IPS DF 4.7 (cell line): ENCODE results near the gene FANCC.

ENCODE experiments used
- DNase-seq: peaks from one replicate; pipeline ENCODE4 v3.0.0-alpha.2; 2013; ENCODE audit warnings: low spot score; ENCODE audit errors: extremely low read depth

FANCC gene

GRCh38 chr9:95074632-95075031 is 242.9 kb downstream of the FANCC start:
- DNase-seq: no peak

DNA sequence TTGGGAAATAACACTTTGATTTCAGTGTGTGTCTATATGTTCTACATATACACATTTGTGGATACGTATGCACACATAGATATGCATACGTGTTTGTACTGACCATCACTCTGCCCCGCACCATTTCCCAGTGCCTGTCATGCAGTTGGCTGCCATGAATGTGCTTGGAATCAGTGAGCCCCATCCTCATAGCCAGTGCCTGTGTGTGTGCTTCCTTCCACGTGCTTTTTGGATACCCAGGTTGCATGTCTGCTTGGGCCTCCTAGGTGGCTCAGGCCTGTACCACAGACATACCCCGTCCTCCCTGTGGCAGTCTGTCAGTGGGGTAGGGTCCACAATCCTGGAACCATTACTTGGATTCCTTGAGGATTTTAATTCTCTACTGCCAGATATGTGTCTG is 243.6 kb downstream of the FANCC start:
- no peak for DNase-seq

- peak; percentile 25 for DNase-seq
These were observed 244.4 kb downstream of the FANCC start for GRCh38 chr9:95073042-95073607.

GRCh38 chr9:95071925-95072324 is 245.6 kb downstream of the FANCC start:
- DNase-seq: no peak

GRCh38 chr9:95071450-95071849 is 246.1 kb downstream of the FANCC start:
- no peak for DNase-seq

DNA sequence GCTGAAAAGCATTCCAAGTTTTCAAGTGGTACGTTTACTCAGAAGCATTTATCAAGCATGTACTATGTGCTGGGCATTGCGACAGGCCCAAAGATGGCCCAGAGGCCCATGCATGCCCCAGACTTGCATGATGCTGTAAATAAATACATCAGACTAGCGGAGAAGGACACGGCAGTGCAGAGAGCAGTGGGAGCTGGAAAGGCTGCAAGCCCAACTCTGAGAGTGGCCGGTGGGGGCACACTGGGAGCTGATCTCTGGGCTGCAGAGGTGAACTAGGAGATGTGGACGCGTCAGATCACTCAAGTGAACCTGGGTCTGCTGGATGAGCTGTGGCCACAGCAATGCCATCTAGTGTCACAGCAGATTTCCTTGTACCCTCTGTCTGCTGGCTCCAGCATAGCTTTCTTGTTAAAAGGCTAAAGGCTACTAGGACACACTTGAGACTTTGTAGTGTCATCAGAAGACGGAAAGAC is 246.9 kb downstream of the FANCC start:
- DNase-seq: no peak

DNA sequence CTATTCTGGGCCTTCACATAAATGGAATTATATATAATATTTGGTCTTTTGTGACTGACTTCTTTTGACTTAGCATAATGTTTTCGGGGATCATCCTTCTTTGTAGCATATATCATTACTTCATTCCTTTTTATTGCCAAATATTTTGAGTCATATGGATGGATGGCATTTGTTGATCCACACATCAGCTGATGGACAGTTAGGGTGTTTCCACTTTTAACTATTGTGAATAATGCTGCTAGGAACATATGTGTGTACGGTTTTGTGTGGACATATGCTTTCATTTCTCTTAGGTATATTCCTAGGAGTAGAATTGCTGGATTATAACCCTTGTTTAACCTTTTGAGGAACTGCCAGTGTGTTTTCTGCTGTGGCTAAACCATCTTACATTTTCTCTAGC is 249.6 kb downstream of the FANCC start:
- no peak for DNase-seq

- DNase-seq: no peak
These were observed 250.5 kb downstream of the FANCC start for GRCh38 chr9:95067057-95067456.

DNA sequence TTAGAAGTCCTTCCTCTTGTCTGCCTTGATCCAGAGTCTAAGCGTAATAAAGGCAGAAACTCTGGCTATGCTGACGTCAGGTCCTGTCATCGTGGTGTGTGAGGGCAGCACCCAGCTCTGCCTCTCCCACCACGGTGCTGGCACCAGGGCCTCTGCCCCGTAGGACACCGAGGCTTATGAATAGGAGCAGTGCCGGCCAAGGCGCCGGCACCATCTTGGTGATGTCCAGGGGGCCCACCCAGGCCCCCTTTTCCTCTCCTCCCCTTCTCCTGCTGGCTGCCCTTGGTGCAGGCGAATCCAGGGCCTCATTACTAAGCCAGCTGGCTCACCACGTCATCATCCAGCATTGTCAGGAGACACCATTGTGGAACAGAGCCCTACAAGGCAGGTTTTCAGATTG is 252.3 kb downstream of the FANCC start:
- no peak for DNase-seq

DNA sequence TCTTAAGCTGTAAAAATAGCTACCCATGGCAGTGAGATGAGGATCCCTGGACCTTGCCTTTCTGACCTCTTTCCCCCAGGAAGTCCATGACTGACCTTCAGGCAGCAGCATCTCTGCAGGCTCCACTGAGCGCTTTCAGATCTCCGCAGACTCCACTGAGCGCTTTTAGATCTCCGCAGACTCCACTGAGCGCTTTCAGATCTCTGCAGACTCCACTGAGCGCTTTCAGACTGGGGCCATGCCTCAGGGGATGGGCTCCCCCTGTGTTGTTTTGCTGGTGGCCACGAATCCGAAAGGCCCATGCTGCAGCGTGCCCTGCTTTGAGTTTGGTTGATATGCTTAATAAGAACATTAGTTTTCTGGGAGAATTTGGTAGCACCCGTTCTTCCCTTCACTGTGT is 254.2 kb downstream of the FANCC start:
- no peak for DNase-seq

- DNase-seq: no peak
These were observed 254.9 kb downstream of the FANCC start for GRCh38 chr9:95062596-95063065.

GRCh38 chr9:95061916-95062595 is 255.5 kb downstream of the FANCC start:
- DNase-seq: no peak

- DNase-seq: no peak
These were observed 256.6 kb downstream of the FANCC start for GRCh38 chr9:95060916-95061315.

DNA sequence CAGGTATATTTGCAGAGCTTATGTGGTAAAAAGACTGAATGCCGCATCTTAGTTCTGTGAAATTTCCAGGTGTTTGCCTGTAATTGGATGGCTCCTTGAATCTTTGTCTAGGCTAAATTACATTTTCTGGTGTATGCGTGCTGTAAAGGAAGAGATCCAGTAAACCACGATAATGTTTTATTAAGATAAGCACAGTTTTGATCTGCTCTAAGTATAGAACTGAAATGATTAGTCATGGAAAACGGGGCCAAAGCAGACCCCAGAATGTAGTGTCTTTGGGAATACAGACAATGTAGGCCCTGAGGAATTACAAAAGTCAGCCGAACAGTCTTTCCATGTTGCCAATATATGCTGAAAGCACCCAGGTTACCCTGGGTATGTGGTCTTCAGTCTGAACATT is 257.3 kb downstream of the FANCC start:
- no peak for DNase-seq

- DNase-seq: no peak
These were observed 258.6 kb downstream of the FANCC start for GRCh38 chr9:95058795-95059386.

GRCh38 chr9:95058121-95058785 is 259.3 kb downstream of the FANCC start:
- no peak for DNase-seq

GRCh38 chr9:95057101-95057500 is 260.4 kb downstream of the FANCC start:
- no peak for DNase-seq

DNA sequence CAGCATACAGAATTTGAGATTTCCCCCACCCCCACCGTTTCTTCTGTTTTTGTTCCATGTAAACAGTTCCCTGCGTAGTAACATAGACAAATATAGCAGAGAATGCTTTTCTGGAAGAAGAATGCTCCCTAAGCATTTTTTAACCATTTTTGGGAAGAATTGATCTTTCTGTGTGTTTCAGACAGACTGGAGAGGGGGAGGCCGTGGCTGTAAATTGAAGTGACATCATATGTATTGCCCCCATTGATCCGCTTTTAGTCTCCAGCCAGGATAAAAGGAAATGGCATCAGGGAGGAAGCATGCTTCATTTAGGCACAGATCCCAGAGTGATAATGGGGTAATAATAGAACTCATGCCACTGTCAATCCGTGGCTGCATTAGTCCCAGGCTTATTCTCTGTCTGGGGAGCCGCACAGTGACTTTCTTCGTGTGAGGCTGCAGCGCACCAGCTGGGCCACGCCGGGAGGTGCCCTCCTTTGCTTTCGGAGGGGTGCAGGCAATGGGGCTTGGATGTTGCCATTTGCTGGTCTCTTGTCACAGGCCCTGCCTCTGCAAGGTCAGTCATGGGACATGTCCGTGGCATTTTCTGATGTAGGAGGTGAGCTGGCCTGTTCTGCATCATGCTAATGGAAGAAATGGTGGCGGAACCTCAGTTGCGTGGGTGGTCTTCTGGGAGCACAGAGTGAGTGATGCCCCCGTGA is 261.5 kb downstream of the FANCC start:
- no peak for DNase-seq

- no peak for DNase-seq
These were observed 262.1 kb downstream of the FANCC start for GRCh38 chr9:95055334-95055850.

GRCh38 chr9:95053611-95054570 is 263.6 kb downstream of the FANCC start:
- DNase-seq: no peak
